Thyroid gland (tissue), 4 donors: Measurements from ENCODE around the gene APELA.

Experiments
- POLR2A ChIP-seq, 2 donors: fragments of 450-650 bp; IDR thresholded peaks; one replicate each; pipeline ENCODE4 v1.6.1; 2017; ENCODE audit warnings: antibody characterized with exemption in 2 of 2, mild to moderate bottlenecking in 2 of 2, moderate library complexity in 1 of 2
- TF ChIP-seq, protein P1 (sequence below), 6 experiments: fragments of 200-600 bp in 3 of 6; fragments of 450-650 bp in 3 of 6; sonication (generic) in 3 of 6; IDR thresholded peaks; one replicate each; pipeline ENCODE4 v1.5.1; 2016 to 2019; ENCODE audit warnings: antibody characterized with exemption in 6 of 6, mild to moderate bottlenecking in 2 of 6, inconsistent platforms in 1 of 6, moderate library complexity in 1 of 6

DNA sequence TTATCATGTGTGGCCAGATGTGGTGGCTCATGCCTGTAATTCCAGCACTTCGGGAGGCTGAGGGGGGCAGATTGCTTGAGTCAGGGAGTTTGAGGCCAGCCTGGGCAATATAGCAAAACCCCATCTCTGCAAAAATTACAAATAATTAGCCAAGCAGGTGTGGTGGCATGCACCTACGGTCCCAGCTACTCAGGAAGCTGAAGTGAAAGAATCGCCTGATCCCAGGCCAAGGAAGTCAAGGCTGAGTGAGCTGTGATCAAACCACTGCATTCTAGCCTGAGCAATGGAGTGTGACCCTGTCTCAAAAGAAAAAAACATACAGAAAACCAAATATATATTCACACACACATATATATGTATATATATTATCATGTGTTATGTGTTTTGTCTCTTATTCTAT lies 15.0 kb downstream of the APELA start:
- TF ChIP-seq, protein P1, sequence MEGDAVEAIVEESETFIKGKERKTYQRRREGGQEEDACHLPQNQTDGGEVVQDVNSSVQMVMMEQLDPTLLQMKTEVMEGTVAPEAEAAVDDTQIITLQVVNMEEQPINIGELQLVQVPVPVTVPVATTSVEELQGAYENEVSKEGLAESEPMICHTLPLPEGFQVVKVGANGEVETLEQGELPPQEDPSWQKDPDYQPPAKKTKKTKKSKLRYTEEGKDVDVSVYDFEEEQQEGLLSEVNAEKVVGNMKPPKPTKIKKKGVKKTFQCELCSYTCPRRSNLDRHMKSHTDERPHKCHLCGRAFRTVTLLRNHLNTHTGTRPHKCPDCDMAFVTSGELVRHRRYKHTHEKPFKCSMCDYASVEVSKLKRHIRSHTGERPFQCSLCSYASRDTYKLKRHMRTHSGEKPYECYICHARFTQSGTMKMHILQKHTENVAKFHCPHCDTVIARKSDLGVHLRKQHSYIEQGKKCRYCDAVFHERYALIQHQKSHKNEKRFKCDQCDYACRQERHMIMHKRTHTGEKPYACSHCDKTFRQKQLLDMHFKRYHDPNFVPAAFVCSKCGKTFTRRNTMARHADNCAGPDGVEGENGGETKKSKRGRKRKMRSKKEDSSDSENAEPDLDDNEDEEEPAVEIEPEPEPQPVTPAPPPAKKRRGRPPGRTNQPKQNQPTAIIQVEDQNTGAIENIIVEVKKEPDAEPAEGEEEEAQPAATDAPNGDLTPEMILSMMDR (IDR thresholded peaks at IDR 0.05): no peak
- no peak for TF ChIP-seq POLR2A (IDR thresholded peaks at IDR 0.05)
